Mesenchymal stem cell (in vitro differentiated cells and primary cell): ENCODE data around the gene OR8D1.
A peak's percentile ranks its signal among the peaks of the same experiment; 100 is the strongest.

Source experiments
- DNase-seq: peaks from one replicate; pipeline ENCODE4 v3.0.0-alpha.2; 2013
- H2AFZ ChIP-seq: one replicate; pipeline ENCODE4 v1.6.1; 2013; ENCODE audit warnings: low read depth, mild to moderate bottlenecking, control low read depth, inconsistent platforms, low read length, moderate library complexity
- H2AK5ac ChIP-seq: 2 replicates; pipeline ENCODE4 v1.6.1; 2013; ENCODE audit warnings: low read length, moderate library complexity, mild to moderate bottlenecking, inconsistent platforms; ENCODE audit not compliant: severe bottlenecking
- H2BK120ac ChIP-seq: one replicate; pipeline ENCODE4 v1.6.1; 2013; ENCODE audit warnings: low read depth, mild to moderate bottlenecking, inconsistent platforms, low read length, moderate library complexity
- H2BK12ac ChIP-seq, 2 experiments: one replicate each; pipeline ENCODE4 v1.6.1; 2013; ENCODE audit warnings: inconsistent platforms in 2 of 2, low read length in 2 of 2, mild to moderate bottlenecking in 2 of 2, moderate library complexity in 2 of 2, control low read depth in 1 of 2
- H2BK15ac ChIP-seq: one replicate; pipeline ENCODE4 v1.6.1; 2013; ENCODE audit warnings: mild to moderate bottlenecking, low read depth, inconsistent platforms; ENCODE audit not compliant: poor library complexity, severe bottlenecking
- H2BK5ac ChIP-seq: 2 replicates; pipeline ENCODE4 v1.6.1; 2013; ENCODE audit warnings: low read depth, mild to moderate bottlenecking, low read length, control low read depth, inconsistent platforms; ENCODE audit not compliant: poor library complexity, severe bottlenecking
- H3K14ac ChIP-seq, 2 experiments: one replicate each; pipeline ENCODE4 v1.6.1; 2013; ENCODE audit warnings: inconsistent platforms in 2 of 2, low read length in 2 of 2, control low read depth in 1 of 2, mild to moderate bottlenecking in 1 of 2, moderate library complexity in 1 of 2
- H3K18ac ChIP-seq, 2 experiments: one replicate each; pipeline ENCODE4 v1.6.1; 2013; ENCODE audit warnings: inconsistent platforms in 2 of 2, low read length in 2 of 2, control low read depth in 1 of 2, low read depth in 1 of 2, mild to moderate bottlenecking in 1 of 2
- H3K23ac ChIP-seq, 2 experiments: one replicate each; pipeline ENCODE4 v1.6.1; 2013; ENCODE audit warnings: inconsistent platforms in 2 of 2, low read length in 2 of 2, mild to moderate bottlenecking in 2 of 2, moderate library complexity in 2 of 2, control low read depth in 1 of 2
- H3K27ac ChIP-seq: 2 replicates; pipeline ENCODE4 v1.5.1; 2013; ENCODE audit warnings: mild to moderate bottlenecking, moderate library complexity, low read length, control low read depth, inconsistent platforms; ENCODE audit not compliant: poor library complexity, severe bottlenecking
- H3K27me3 ChIP-seq, 2 experiments: 2 replicates each; pipeline versions ENCODE4 v1.6.1 to v1.7.0; 2013; ENCODE audit warnings: low read length in 2 of 2, mild to moderate bottlenecking in 2 of 2, moderate library complexity in 2 of 2, control low read depth in 1 of 2, inconsistent platforms in 1 of 2; ENCODE audit not compliant: control insufficient read depth in 1 of 2, insufficient read depth in 1 of 2
- H3K36me3 ChIP-seq, 2 experiments: 2 replicates each; pipeline versions ENCODE4 v1.6.1 to v1.7.0; 2013; ENCODE audit warnings: low read length in 2 of 2, control low read depth in 1 of 2, inconsistent platforms in 1 of 2, low read depth in 1 of 2, mild to moderate bottlenecking in 1 of 2; ENCODE audit not compliant: insufficient read depth in 2 of 2, control insufficient read depth in 1 of 2
- H3K4ac ChIP-seq, 2 experiments: one replicate each; pipeline ENCODE4 v1.6.1; 2013; ENCODE audit warnings: inconsistent platforms in 2 of 2, low read length in 2 of 2, mild to moderate bottlenecking in 2 of 2, moderate library complexity in 2 of 2, control low read depth in 1 of 2, low read depth in 1 of 2
- H3K4me1 ChIP-seq: 2 replicates; pipeline ENCODE4 v1.6.1; 2013; ENCODE audit warnings: low read depth, low read length, control low read depth; ENCODE audit not compliant: control insufficient read depth, insufficient read depth
- H3K4me2 ChIP-seq: 2 replicates; pipeline ENCODE4 v1.6.1; 2013; ENCODE audit warnings: low read length, mild to moderate bottlenecking, inconsistent platforms; ENCODE audit not compliant: poor library complexity, severe bottlenecking
- H3K4me3 ChIP-seq, 2 experiments: 2 replicates each; pipeline versions ENCODE4 v1.5.1 to v1.7.0; 2013; ENCODE audit warnings: low read length in 2 of 2, mild to moderate bottlenecking in 2 of 2, control low read depth in 1 of 2, low read depth in 1 of 2; ENCODE audit not compliant: insufficient read depth in 1 of 2
- H3K79me1 ChIP-seq: replicated peaks from 2 replicates; pipeline ENCODE4 v1.6.1; 2013; ENCODE audit warnings: mild to moderate bottlenecking, control low read depth, low read length, inconsistent platforms; ENCODE audit not compliant: poor library complexity, severe bottlenecking
- H3K9ac ChIP-seq: 2 replicates; pipeline ENCODE4 v1.7.0; 2013; ENCODE audit warnings: mild to moderate bottlenecking, low read length, moderate library complexity
- H3K9me3 ChIP-seq: 2 replicates; pipeline ENCODE4 v1.7.0; 2013; ENCODE audit warnings: mild to moderate bottlenecking, low read length; ENCODE audit not compliant: control insufficient read depth
- H4K8ac ChIP-seq: one replicate; pipeline ENCODE4 v1.6.1; 2013; ENCODE audit warnings: inconsistent platforms, mild to moderate bottlenecking, low read length, moderate library complexity
- H4K91ac ChIP-seq: one replicate; pipeline ENCODE4 v1.6.1; 2013; ENCODE audit warnings: mild to moderate bottlenecking, low read length, inconsistent platforms
- WGBS: methylation state at CpG from one replicate; pipeline ENCODE4 v1.1.7; 2013; ENCODE audit warnings: mixed read lengths; 5-methylcytosine and 5-hydroxymethylcytosine counted together

The OR8D1 gene

GRCh38 chr11:124340142-124340447, 26.3 kb upstream of the OR8D1 start:
- H4K8ac ChIP-seq = no peak overlapping the region
- H3K36me3 ChIP-seq = no peaks in the 10 kb centered on the region
- H3K18ac ChIP-seq = no peak overlapping the region
- H4K91ac ChIP-seq = no peak overlapping the region
- H3K14ac ChIP-seq = no peak overlapping the region
- no peaks in the 10 kb centered on the region for H3K79me1 ChIP-seq
- DNase-seq = no peak
- H3K23ac ChIP-seq = no peak overlapping the region
- no peak overlapping the region for H2AK5ac ChIP-seq
- H2BK15ac ChIP-seq = no peak overlapping the region
- H3K27me3 ChIP-seq = no peaks in the 10 kb centered on the region
- H2AFZ ChIP-seq = no peak overlapping the region
- 83% methylated on average over 2 of the region's 2 CpGs for WGBS
- H2BK12ac ChIP-seq = no peak overlapping the region
- no peak overlapping the region for H3K4me2 ChIP-seq
- no peaks in the 10 kb centered on the region for H3K4me1 ChIP-seq
- no peak overlapping the region for H2BK120ac ChIP-seq
- peaks cover 2% of the 10 kb centered on the region for H3K9me3 ChIP-seq
- no peak overlapping the region for H3K4me3 ChIP-seq
- H3K27ac ChIP-seq = no peak overlapping the region
- H2BK5ac ChIP-seq = no peak overlapping the region
- H3K9ac ChIP-seq = no peak overlapping the region
- H3K4ac ChIP-seq = no peak overlapping the region

GRCh38 chr11:124339396-124340141, 25.8 kb upstream of the OR8D1 start:
- Histone ChIP-seq H2AK5ac (no peak overlapping the region), H2BK5ac (no peak overlapping the region), H2BK120ac (no peak overlapping the region), H3K18ac (no peak overlapping the region), H3K4me3 (no peak overlapping the region), H2BK12ac (no peak overlapping the region), H2AFZ (no peak overlapping the region), H3K23ac (no peak overlapping the region), H3K27me3 (no peaks in the 10 kb centered on the region), H3K4me1 (no peaks in the 10 kb centered on the region), H2BK15ac (no peak overlapping the region), H3K27ac (no peak overlapping the region), H3K9me3 (peaks cover 2% of the 10 kb centered on the region), H3K4ac (no peak overlapping the region), H3K36me3 (no peaks in the 10 kb centered on the region), H3K14ac (no peak overlapping the region), H4K91ac (no peak overlapping the region), H3K9ac (no peak overlapping the region), H4K8ac (no peak overlapping the region), H3K79me1 (no peaks in the 10 kb centered on the region), H3K4me2 (no peak overlapping the region)
- WGBS = 80% methylated on average over 4 of the region's 6 CpGs
- no peak for DNase-seq

- H3K4me1 ChIP-seq = no peaks in the 10 kb centered on the region
- H3K36me3 ChIP-seq = no peaks in the 10 kb centered on the region
- H3K27me3 ChIP-seq = peaks cover 0 to 17% of the 10 kb centered on the region in 2 experiments
- no peak overlapping the region for H3K4me3 ChIP-seq
- H3K23ac ChIP-seq = no peak overlapping the region
- H3K79me1 ChIP-seq = no peaks in the 10 kb centered on the region
- H2AK5ac ChIP-seq = no peak overlapping the region
- H4K8ac ChIP-seq = no peak overlapping the region
- H3K9me3 ChIP-seq = no peaks in the 10 kb centered on the region
- H3K18ac ChIP-seq = no peak overlapping the region
- 80% methylated on average over 1 of the region's 3 CpGs for WGBS
- no peak overlapping the region for H3K4ac ChIP-seq
- no peak overlapping the region for H3K9ac ChIP-seq
- no peak overlapping the region for H2BK5ac ChIP-seq
- no peak overlapping the region for H3K27ac ChIP-seq
- H2BK15ac ChIP-seq = no peak overlapping the region
- no peak overlapping the region for H3K4me2 ChIP-seq
- H4K91ac ChIP-seq = no peak overlapping the region
- no peak for DNase-seq
- H2BK12ac ChIP-seq = no peak overlapping the region
- no peak overlapping the region for H3K14ac ChIP-seq
- H2AFZ ChIP-seq = no peak overlapping the region
- no peak overlapping the region for H2BK120ac ChIP-seq
Measured at GRCh38 chr11:124331873-124332272, 18.1 kb upstream of the OR8D1 start.

- Histone ChIP-seq H2AFZ (no peak overlapping the region), H3K27ac (no peak overlapping the region), H2AK5ac (no peak overlapping the region), H3K23ac (no peak overlapping the region), H3K27me3 (peaks cover 0 to 17% of the 10 kb centered on the region in 2 experiments), H3K4me1 (no peaks in the 10 kb centered on the region), H3K14ac (no peak overlapping the region), H2BK15ac (no peak overlapping the region), H2BK12ac (no peak overlapping the region), H2BK5ac (no peak overlapping the region), H4K8ac (no peak overlapping the region), H2BK120ac (no peak overlapping the region), H3K36me3 (no peaks in the 10 kb centered on the region), H3K9ac (no peak overlapping the region), H3K18ac (no peak overlapping the region), H3K9me3 (no peaks in the 10 kb centered on the region), H4K91ac (no peak overlapping the region), H3K79me1 (no peaks in the 10 kb centered on the region), H3K4ac (no peak overlapping the region), H3K4me3 (no peak overlapping the region), H3K4me2 (no peak overlapping the region)
- WGBS = 88% methylated on average over 2 of the region's 2 CpGs
- DNase-seq = peak; percentile 28
Measured at GRCh38 chr11:124329787-124330478, 16.2 kb upstream of the OR8D1 start.
